K562 (cell line): ENCODE results near the gene STK33. TPM values are rescaled to one million over a fixed set of nuclear protein-coding genes. Genes with fewer than 3 reads are reported as not detected.

Experiments
- ATAC-seq: fragments of 200-7000 bp; cut with Tn5 transposase; 3 replicates; pipeline ENCODE4 v1.9.1; 2020; ENCODE audit warnings: moderate library complexity
- BruUV-seq: library from RNA; stranded (reverse); fragments of 400-500 nt; replicated peaks from 2 replicates; lab custom pipeline; 2021; lab: Mats Ljungman, UMichigan
- CTCF ChIA-PET: fragments of 300-600 bp; formaldehyde crosslinking; extraction: SDS; loops from one replicate; lab custom pipeline; 2021; ENCODE audit warnings: low intra/inter-chr PET ratio; lab: Yijun Ruan, JAX
- POLR2A ChIA-PET: fragments of 300-600, 350-650 bp; sonication (Branson Sonifier 250); formaldehyde crosslinking; extraction: SDS; loops from one replicate; lab custom pipeline; 2021; ENCODE audit warnings: antibody characterized with exemption, inconsistent platforms; lab: Yijun Ruan, JAX
- DNase-seq, 4 experiments: peaks; one replicate each; pipeline versions ENCODE4 v3.0.0 to v3.0.0-alpha.2; 2011 to 2018; ENCODE audit warnings: low spot score in 3 of 4, mixed read lengths in 3 of 4; ENCODE audit errors: extremely low read depth in 1 of 4
- FAIRE-seq: peaks from 2 replicates; lab custom pipeline; 2011; peaks lifted over from hg19 to GRCh38; lab: Jason Lieb, UNC
- H2AFZ ChIP-seq: 2 replicates; pipeline ENCODE4 v1.6.0; 2011; ENCODE audit warnings: low read depth, low read length, control low read depth, inconsistent platforms
- H3K27ac ChIP-seq: fragments of 200-600 bp; 3 replicates; pipeline ENCODE4 v1.8.0; 2011; ENCODE audit warnings: low read depth, mild to moderate bottlenecking, control low read depth, inconsistent platforms, low read length, moderate library complexity, mixed read lengths; ENCODE audit errors: extremely low read depth
- H3K27me3 ChIP-seq, 2 experiments: fragments of 300-600 bp in 1 of 2; 2 replicates in 1 of 2; 3 replicates in 1 of 2; pipeline versions ENCODE4 v1.6.0 to v1.8.0; 2011; ENCODE audit warnings: inconsistent platforms in 2 of 2, low read length in 2 of 2, mild to moderate bottlenecking in 1 of 2, mixed read lengths in 1 of 2, moderate library complexity in 1 of 2; ENCODE audit not compliant: control insufficient read depth in 2 of 2, insufficient read depth in 2 of 2
- H3K36me3 ChIP-seq: fragments of 300-600 bp; 3 replicates; pipeline ENCODE4 v1.8.0; 2011; ENCODE audit warnings: mild to moderate bottlenecking, low read length, inconsistent platforms; ENCODE audit not compliant: control insufficient read depth, insufficient read depth
- H3K4me1 ChIP-seq, 2 experiments: fragments of 200-600 bp in 1 of 2; replicated peaks in 1 of 2; 2 replicates in 1 of 2; 3 replicates in 1 of 2; pipeline versions ENCODE4 v1.5.1 to v1.8.0; 2011; ENCODE audit warnings: inconsistent platforms in 2 of 2, low read length in 2 of 2, mild to moderate bottlenecking in 1 of 2, mixed read lengths in 1 of 2, moderate library complexity in 1 of 2; ENCODE audit not compliant: control insufficient read depth in 2 of 2, insufficient read depth in 2 of 2
- H3K4me2 ChIP-seq: 2 replicates; pipeline ENCODE4 v1.6.1; 2011; ENCODE audit warnings: low read length, control low read depth, inconsistent platforms, mixed read lengths; ENCODE audit not compliant: insufficient read depth
- H3K4me3 ChIP-seq: fragments of 200-600 bp; sonication (generic), shearing (Covaris generic); 2 replicates; pipeline ENCODE4 v1.5.1; 2016; ENCODE audit warnings: control low read depth, inconsistent platforms
- H3K79me2 ChIP-seq: fragments of 200-600 bp; 3 replicates; pipeline ENCODE4 v1.8.0; 2011; ENCODE audit warnings: low read length, inconsistent platforms; ENCODE audit not compliant: control insufficient read depth, insufficient read depth
- H3K9ac ChIP-seq, 2 experiments: 2 replicates each; pipeline versions ENCODE4 v1.6.0 to v1.6.1; 2011; ENCODE audit warnings: low read depth in 2 of 2, low read length in 2 of 2, control low read depth in 1 of 2, inconsistent platforms in 1 of 2, mild to moderate bottlenecking in 1 of 2, mixed read lengths in 1 of 2; ENCODE audit not compliant: insufficient read depth in 1 of 2
- H3K9me1 ChIP-seq: one replicate; pipeline ENCODE4 v1.6.0; 2011; ENCODE audit warnings: inconsistent platforms, mild to moderate bottlenecking, low read length, moderate library complexity; ENCODE audit not compliant: control insufficient read depth, insufficient read depth
- H3K9me3 ChIP-seq: replicated peaks from 2 replicates; pipeline ENCODE4 v1.5.1; 2011; ENCODE audit warnings: low read depth, low read length, inconsistent platforms; ENCODE audit not compliant: control insufficient read depth, insufficient read depth
- H4K20me1 ChIP-seq: replicated peaks from 2 replicates; pipeline ENCODE4 v1.6.1; 2011; ENCODE audit warnings: low read length, inconsistent platforms, mixed read lengths; ENCODE audit not compliant: control insufficient read depth, insufficient read depth
- CTCFL ChIP-seq: IDR thresholded peaks from 2 replicates; pipeline ENCODE4 v1.6.1; 2011; ENCODE audit warnings: borderline replicate concordance, low read depth, mild to moderate bottlenecking, moderate library complexity, low read length; ENCODE audit not compliant: insufficient read depth, poor library complexity, severe bottlenecking
- SPI1 ChIP-seq: IDR thresholded peaks from 2 replicates; pipeline ENCODE4 v1.6.1; 2011; ENCODE audit warnings: low read depth, low read length, control low read depth, borderline replicate concordance
- WGBS: fragments of 100-300 bp; shearing (Covaris generic); methylation state at CpG from one replicate; pipeline ENCODE4 v1.1.6; 2016; ENCODE audit warnings: low coverage, mixed read lengths; ENCODE audit not compliant: insufficient coverage; ENCODE audit errors: missing lambda C conversion rate; 5-methylcytosine and 5-hydroxymethylcytosine counted together
- in situ Hi-C: fragments of 300-500 bp; cut with MboI; formaldehyde crosslinking; loops from 4 replicates; pipeline ENCODE4 v1.15.0; 2018; ENCODE audit warnings: inconsistent platforms, mixed read lengths
- intact Hi-C: fragments of 100-400 bp; cut with micrococcal nuclease; formaldehyde crosslinking; loops from 2 replicates; pipeline ENCODE4 v1.14.2; 2022
- polyA plus RNA-seq, 8 experiments: library from polyadenylated mRNA; depleted of rRNA in 4 of 8; stranded (reverse) in 5 of 8; unstranded in 3 of 8; fragments of >200 nt; fragmentation: Nextera tagmentation in 2 of 8; fragmentation: Illumina TruSeq in 1 of 8; extraction: Ambion mirVana in 2 of 8; extraction: Trizol in 1 of 8; gene quantifications; 2 replicates each; pipeline versions ENCODE4 v1.2.1 to v1.2.3, GENCODE V29; 2011 to 2014; ENCODE audit warnings: inconsistent platforms in 1 of 8, missing spikeins in 1 of 8
- total RNA-seq, 7 experiments: library from RNA; depleted of rRNA in 6 of 7; stranded (reverse); fragments of >200 nt in 6 of 7; fragmentation: Illumina TruSeq in 2 of 7; extraction: Trizol in 2 of 7; gene quantifications; 2 replicates each; pipeline versions ENCODE4 v1.2.1 to v1.2.3, GENCODE V29; 2011 to 2021; ENCODE audit warnings: low replicate concordance in 1 of 7

The STK33 gene
- total and polyA plus RNA-seq, 9 of the 15 experiments (the other 6 are each of a cell fraction or from before 2014, with no cell fraction given), result not detected

- ChIA-PET POLR2A (no interaction called here), CTCF (no interaction called here)
- Histone ChIP-seq H3K9ac (no peak overlapping the region), H3K9me3 (no peaks in the 10 kb centered on the region), H3K9me1 (no peaks in the 10 kb centered on the region), H3K79me2 (no peaks in the 10 kb centered on the region), H3K4me2 (no peak overlapping the region), H3K27me3 (peaks cover 5 to 38% of the 10 kb centered on the region in 2 experiments; a peak in 3 of 5 replicates), H3K4me1 (no peaks in the 10 kb centered on the region), H3K27ac (no peak overlapping the region), H3K4me3 (no peak overlapping the region), H4K20me1 (no peaks in the 10 kb centered on the region; the same call in 1 of the 2 replicates), H2AFZ (no peak overlapping the region), H3K36me3 (no peaks in the 10 kb centered on the region)
- in situ Hi-C loops, result no loop called here
- intact Hi-C loops, result no loop called here
- no TSS peak for BruUV-seq
- FAIRE-seq (no peak), DNase-seq (no peak), ATAC-seq (no peak)
- WGBS, result 0% methylated on average over 2 of the region's 2 CpGs
- TF ChIP-seq CTCFL, result no peak
- TF ChIP-seq SPI1, result 0 out of 2 replicates have a peak, but pooled peaks have one; percentile 30
These were observed 246.1 kb downstream of the STK33 start for GRCh38 chr11:8347978-8348377.
